Parathyroid adenoma (tissue), 2 donors: Measurements from ENCODE around the gene BBS7.

Source experiments
- H2AFZ ChIP-seq: fragments of 300-600 bp; sonication (generic); one replicate; pipeline ENCODE4 v1.7.0; 2017; ENCODE audit warnings: antibody characterized with exemption, mild to moderate bottlenecking
- H3K27ac ChIP-seq: fragments of 300-600 bp; sonication (generic); one replicate; pipeline ENCODE4 v1.7.0; 2017
- H3K27me3 ChIP-seq: fragments of 300-600 bp; sonication (generic); one replicate; pipeline ENCODE4 v1.7.0; 2017; ENCODE audit warnings: low read length; ENCODE audit not compliant: control insufficient read depth, insufficient read depth
- H3K36me3 ChIP-seq: fragments of 300-600 bp; sonication (generic); one replicate; pipeline ENCODE4 v1.7.0; 2017; ENCODE audit warnings: low read length; ENCODE audit not compliant: control insufficient read depth, insufficient read depth
- H3K4me1 ChIP-seq: fragments of 300-600 bp; sonication (generic); one replicate; pipeline ENCODE4 v1.7.0; 2017; ENCODE audit warnings: control low read depth
- H3K4me2 ChIP-seq: fragments of 300-600 bp; sonication (generic); one replicate; pipeline ENCODE4 v1.7.0; 2017; ENCODE audit warnings: low read length
- H3K4me3 ChIP-seq: fragments of 300-600 bp; sonication (generic); one replicate; pipeline ENCODE4 v1.7.0; 2017; ENCODE audit warnings: low read depth, low read length
- H3K79me2 ChIP-seq: fragments of 300-600 bp; sonication (generic); one replicate; pipeline ENCODE4 v1.7.0; 2017; ENCODE audit warnings: control low read depth
- H3K9ac ChIP-seq: fragments of 300-600 bp; sonication (generic); one replicate; pipeline ENCODE4 v1.7.0; 2017; ENCODE audit warnings: mild to moderate bottlenecking
- H3K9me3 ChIP-seq: fragments of 300-600 bp; sonication (generic); one replicate; pipeline ENCODE4 v1.7.0; 2017; ENCODE audit warnings: low read length; ENCODE audit not compliant: control insufficient read depth
- CTCF ChIP-seq: fragments of 300-600 bp; sonication (generic); IDR thresholded peaks from one replicate; pipeline ENCODE4 v1.7.0; 2017; ENCODE audit warnings: antibody characterized with exemption, mild to moderate bottlenecking
- donor health status: primary hyperparathyroidism.

BBS7 gene

GRCh38 chr4:121869841-121870822, at the start of gene BBS7:
Gene BBS7, minus strand, starts transcription at chr4:121870474. Its CDS starts 161 bp downstream, at chr4:121870313.
- H3K79me2 ChIP-seq: no peaks in the 10 kb centered on the region
- no peak for TF ChIP-seq CTCF

GRCh38 chr4:121913667-121914066, 43.4 kb upstream of the BBS7 start:
- H3K79me2 ChIP-seq: no peaks in the 10 kb centered on the region
- no peak overlapping the region for H3K4me3 ChIP-seq
- H3K36me3 ChIP-seq: no peaks in the 10 kb centered on the region
- no peak for TF ChIP-seq CTCF
- H3K9ac ChIP-seq: no peak overlapping the region
- no peaks in the 10 kb centered on the region for H3K27me3 ChIP-seq
- no peak overlapping the region for H2AFZ ChIP-seq
- H3K4me1 ChIP-seq: no peaks in the 10 kb centered on the region
- no peaks in the 10 kb centered on the region for H3K9me3 ChIP-seq
- H3K27ac ChIP-seq: no peak overlapping the region
- no peak overlapping the region for H3K4me2 ChIP-seq

More at GRCh38 chr4:121869841-121870822, at the start of gene BBS7:
- Histone ChIP-seq H3K27ac (peak within 1 kb of the TSS; percentile 80), H3K9ac (peak within 1 kb of the TSS; percentile 7), H3K4me2 (peak within 1 kb of the TSS; percentile 89), H3K36me3 (no peaks in the 10 kb centered on the region), H2AFZ (peak within 1 kb of the TSS; percentile 90), H3K27me3 (no peaks in the 10 kb centered on the region), H3K9me3 (no peaks in the 10 kb centered on the region), H3K4me1 (no peaks in the 10 kb centered on the region), H3K4me3 (peak within 1 kb of the TSS; percentile 84)

- Histone ChIP-seq H3K9me3 (no peaks in the 10 kb centered on the region), H3K36me3 (no peaks in the 10 kb centered on the region), H3K27ac (no peak overlapping the region), H3K4me3 (no peak overlapping the region), H3K79me2 (no peaks in the 10 kb centered on the region), H3K27me3 (no peaks in the 10 kb centered on the region), H2AFZ (no peak overlapping the region), H3K4me2 (no peak overlapping the region), H3K4me1 (no peaks in the 10 kb centered on the region), H3K9ac (no peak overlapping the region)
- TF ChIP-seq CTCF: no peak
These were observed 38.1 kb upstream of the BBS7 start for GRCh38 chr4:121908346-121908745.

- H3K4me1 ChIP-seq: no peaks in the 10 kb centered on the region
- H3K79me2 ChIP-seq: no peaks in the 10 kb centered on the region
- TF ChIP-seq CTCF: peak; percentile 48
- no peak overlapping the region for H3K4me2 ChIP-seq
- H3K9ac ChIP-seq: no peak overlapping the region
- no peak overlapping the region for H3K4me3 ChIP-seq
- H2AFZ ChIP-seq: no peak overlapping the region
- no peaks in the 10 kb centered on the region for H3K9me3 ChIP-seq
- no peaks in the 10 kb centered on the region for H3K27me3 ChIP-seq
- H3K36me3 ChIP-seq: no peaks in the 10 kb centered on the region
- H3K27ac ChIP-seq: no peak overlapping the region
These were observed 30.1 kb upstream of the BBS7 start for GRCh38 chr4:121900132-121900983.
